ENCODE data around the gene ADAMTSL4.
"Not testable (repeated sequence)": the region's sequence is repeated elsewhere in the genome, so short reads cannot be mapped to it uniquely, and the experiment has no call there.

ADAMTSL4 gene

GRCh38 chr1:150563340-150564038 lies 14.3 kb downstream of the ADAMTSL4 start:
- H3K4me3 ChIP-seq (ENCODE audit: low read depth, low read length) = no peak overlapping the region
- no peak for DNase-seq (ENCODE audit: low read depth)
- TF ChIP-seq CTCF (IDR thresholded peaks at IDR 0.05; ENCODE audit: control insufficient read depth, extremely low read depth, insufficient read depth) = no peak

GRCh38 chr1:150564051-150564991 lies 15.1 kb downstream of the ADAMTSL4 start:
- no peak for TF ChIP-seq CTCF (IDR thresholded peaks at IDR 0.05; ENCODE audit: control insufficient read depth, extremely low read depth, insufficient read depth)
- no peak overlapping the region for H3K4me3 ChIP-seq (ENCODE audit: low read depth, low read length)
- no peak for DNase-seq (ENCODE audit: low read depth)

- DNase-seq (ENCODE audit: low read depth); H3K4me3 ChIP-seq (ENCODE audit: low read depth, low read length): not testable (repeated sequence)
These were observed 16.2 kb downstream of the ADAMTSL4 start for GRCh38 chr1:150565240-150565991.

- H3K4me3 ChIP-seq (ENCODE audit: low read depth, low read length) = peak overlapping the region; percentile 31; the same call in 1 of the 2 replicates
- DNase-seq (ENCODE audit: low read depth) = no peak
- no peak for TF ChIP-seq CTCF (IDR thresholded peaks at IDR 0.05; ENCODE audit: control insufficient read depth, extremely low read depth, insufficient read depth)
These were observed 17.6 kb downstream of the ADAMTSL4 start for GRCh38 chr1:150566589-150567340.

GRCh38 chr1:150567341-150567716 lies 18.1 kb downstream of the ADAMTSL4 start:
- H3K4me3 ChIP-seq (ENCODE audit: low read depth, low read length) = peak overlapping the region; percentile 31
- TF ChIP-seq CTCF (IDR thresholded peaks at IDR 0.05; ENCODE audit: control insufficient read depth, extremely low read depth, insufficient read depth) = no peak
- DNase-seq (ENCODE audit: low read depth) = no peak

GRCh38 chr1:150567717-150568593 lies 18.7 kb downstream of the ADAMTSL4 start:
- TF ChIP-seq CTCF (IDR thresholded peaks at IDR 0.05; ENCODE audit: control insufficient read depth, extremely low read depth, insufficient read depth) = no peak
- peak; percentile 84 for DNase-seq (ENCODE audit: low read depth)
- H3K4me3 ChIP-seq (ENCODE audit: low read depth, low read length) = peak overlapping the region; percentile 31
